GM19240 (cell line): ENCODE measurements around the gene PTPRN2.

Experiments
- DNase-seq: peaks from one replicate; pipeline ENCODE4 v3.0.0; 2011; ENCODE audit warnings: low spot score; ENCODE audit not compliant: insufficient read length

The PTPRN2 gene

GRCh38 chr7:157552295-157552993, 1035.2 kb downstream of the PTPRN2 start:
- DNase-seq: no peak

- no peak for DNase-seq
Observed at GRCh38 chr7:157551325-157552070, 1036.1 kb downstream of the PTPRN2 start.

DNA sequence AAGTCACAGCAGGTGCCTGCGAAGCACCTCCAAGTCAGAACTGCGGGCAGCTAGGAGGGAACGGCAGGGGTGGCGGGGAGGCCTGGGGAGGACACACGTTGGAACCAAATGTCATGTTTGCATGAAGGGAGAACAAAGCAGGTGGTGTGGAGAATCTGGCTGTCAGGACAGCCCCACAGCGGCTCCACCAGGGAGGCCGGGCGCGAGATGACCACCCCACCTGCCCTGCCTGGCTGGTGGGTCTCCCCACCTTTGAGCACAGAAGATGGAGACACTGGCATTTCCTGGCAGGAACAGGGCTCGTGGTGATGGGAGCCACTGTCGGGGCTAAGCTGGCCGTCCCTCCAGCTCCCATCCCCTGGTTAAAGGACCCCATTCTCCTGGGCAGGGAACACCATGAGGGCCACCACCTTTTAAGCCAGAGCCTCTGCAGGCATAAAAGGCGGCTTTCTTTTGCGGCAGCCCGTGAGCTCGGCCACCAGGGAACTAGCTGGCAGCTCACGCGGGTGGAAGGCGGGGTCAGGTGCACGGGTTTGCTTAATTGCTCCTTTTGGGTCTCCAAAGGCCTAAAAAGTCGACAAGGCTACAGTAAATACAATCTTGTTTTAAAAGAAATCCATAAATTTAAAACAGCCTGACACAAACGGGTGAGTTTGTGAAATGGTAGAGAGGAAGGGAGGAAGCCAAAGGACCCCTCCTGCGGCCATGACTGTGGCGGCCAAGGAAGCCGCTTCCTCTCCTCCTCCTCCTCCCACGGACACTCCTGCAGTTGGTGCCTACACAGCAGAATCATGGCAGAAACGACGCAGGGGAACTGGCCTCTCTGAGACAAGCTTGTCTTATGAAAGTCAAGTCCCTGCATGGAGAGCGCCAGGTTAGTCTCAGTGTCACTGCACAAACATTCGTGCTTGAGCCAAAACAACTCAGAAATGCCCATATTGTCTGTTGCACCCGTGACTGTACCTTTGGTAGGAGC, 1037.0 kb downstream of the PTPRN2 start:
- no peak for DNase-seq

GRCh38 chr7:157549612-157550299, 1037.9 kb downstream of the PTPRN2 start:
- no peak for DNase-seq

DNA sequence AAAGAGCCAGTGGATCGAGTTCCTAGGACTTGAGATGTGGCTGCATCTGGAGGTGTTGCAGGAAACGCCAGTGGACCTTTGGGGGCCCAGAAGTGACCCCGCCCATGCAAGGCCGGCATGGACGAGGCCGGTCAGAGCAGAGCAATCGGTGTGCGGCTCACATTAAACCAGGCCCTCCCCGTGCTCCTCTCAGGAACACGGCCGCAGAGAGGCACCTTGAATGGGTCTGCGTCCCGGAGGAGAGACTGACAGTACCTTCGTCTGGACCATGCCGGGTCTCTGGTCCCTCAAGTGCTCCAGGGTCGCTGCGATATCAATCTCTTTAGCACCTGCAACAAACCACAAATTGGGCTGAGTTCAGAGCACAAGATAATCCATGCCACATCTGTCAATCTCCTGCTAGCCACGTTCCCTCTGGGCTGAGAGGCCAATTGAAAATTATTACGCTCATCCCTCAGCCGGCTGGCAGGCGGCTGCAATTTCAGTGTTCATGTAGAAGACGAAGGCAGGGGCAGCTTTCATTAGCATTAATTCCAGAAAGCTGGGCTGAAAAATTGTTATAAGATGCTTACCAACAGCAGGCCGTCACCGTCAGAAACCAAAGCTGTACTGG, 1038.8 kb downstream of the PTPRN2 start:
- DNase-seq: no peak

DNA sequence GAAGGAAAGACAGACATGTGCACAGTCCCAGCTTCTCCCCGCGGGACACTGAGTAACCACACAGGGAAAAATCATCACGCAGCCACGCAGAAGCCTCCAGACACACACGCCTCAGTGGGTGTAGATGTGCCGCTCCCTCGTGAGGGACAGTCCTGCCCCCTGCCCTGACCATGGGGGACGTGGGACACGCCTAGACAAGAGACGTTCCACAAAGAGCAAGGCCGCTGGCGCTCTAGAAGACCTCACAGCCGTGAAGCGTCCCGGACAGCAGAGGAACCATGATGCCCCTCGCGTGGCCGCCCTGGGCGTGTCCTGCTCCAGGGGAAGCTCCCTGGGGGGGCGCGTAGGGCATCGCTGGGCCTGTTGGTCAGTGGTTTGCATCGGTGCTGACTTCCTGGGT, 1040.0 kb downstream of the PTPRN2 start:
- no peak for DNase-seq

GRCh38 chr7:157547102-157547501, 1040.5 kb downstream of the PTPRN2 start:
- DNase-seq: no peak

DNA sequence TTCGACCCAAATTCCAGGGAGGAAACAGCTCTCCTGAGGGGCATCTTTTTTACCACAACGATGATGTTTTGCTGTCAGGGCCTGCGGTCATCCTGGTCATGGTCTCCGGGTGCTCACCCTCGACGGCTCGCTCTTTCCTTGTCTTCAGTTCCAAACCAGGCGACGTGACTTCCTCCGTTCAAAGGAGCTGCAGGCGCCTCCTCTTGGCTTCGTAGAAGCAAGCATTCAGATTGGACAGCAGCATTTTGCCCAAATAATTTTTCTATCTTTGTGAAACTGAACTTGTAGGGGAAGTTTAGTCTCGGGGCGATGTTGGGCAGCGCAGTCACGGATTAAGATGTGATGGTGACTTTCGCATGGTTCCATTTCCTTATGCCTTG, 1042.0 kb downstream of the PTPRN2 start:
- DNase-seq: no peak

DNA sequence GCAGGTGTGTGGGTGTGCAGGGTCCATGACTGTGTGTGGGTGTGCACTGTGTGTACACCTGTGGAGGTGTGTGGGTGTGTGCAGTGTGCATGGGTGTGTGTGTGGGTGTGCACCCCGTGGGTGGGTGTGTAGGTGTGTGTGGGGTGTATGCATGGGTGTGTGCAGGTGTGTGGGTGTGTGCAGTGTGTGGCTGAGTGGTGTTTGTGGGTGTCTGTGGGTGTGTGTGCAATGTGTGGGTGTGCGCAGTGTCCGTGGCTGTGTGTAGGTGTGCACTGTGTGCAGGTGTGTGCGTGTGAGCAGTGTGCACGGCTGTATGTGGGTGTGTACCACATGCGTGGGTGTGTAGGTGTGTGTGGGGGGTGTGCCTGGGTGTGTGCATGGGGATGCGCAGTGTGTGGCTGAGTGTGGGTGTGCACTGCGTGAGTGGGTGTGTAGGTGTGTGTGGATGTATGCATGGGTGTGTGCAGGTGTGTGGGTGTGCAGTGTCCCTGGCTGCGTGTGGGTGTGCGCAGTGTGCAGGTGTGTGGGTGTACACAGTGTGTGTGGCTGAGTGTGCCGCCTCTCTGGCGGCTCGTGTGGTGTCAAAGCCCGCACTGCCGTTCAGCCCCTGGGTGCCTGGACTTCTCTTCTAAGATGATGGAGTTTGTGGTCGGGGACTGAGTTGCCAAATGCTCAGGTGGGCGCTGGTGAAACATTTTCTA, 1042.5 kb downstream of the PTPRN2 start:
- no peak for DNase-seq

- DNase-seq: no peak
Observed at GRCh38 chr7:157544226-157544625, 1043.4 kb downstream of the PTPRN2 start.

DNA sequence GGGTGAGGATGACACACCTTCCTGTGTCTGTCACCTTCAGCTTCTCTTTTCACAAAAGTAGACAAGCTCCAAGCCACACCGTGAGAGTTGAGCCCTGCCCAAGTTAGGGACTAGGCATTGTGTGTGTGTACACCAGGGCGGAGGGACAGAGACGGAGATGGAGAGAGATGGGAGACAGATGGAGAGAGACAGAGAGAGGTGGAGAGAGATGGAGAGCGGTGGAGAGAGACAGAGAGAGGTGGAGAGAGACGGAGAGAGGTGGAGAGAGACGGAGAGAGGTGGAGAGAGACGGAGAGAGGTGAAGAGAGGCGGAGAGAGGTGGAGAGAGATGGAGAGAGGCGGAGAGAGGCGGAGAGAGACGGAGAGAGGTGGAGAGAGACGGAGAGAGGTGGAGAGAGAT, 1043.8 kb downstream of the PTPRN2 start:
- DNase-seq: no peak

GRCh38 chr7:157543276-157543675, 1044.3 kb downstream of the PTPRN2 start:
- no peak for DNase-seq

DNA sequence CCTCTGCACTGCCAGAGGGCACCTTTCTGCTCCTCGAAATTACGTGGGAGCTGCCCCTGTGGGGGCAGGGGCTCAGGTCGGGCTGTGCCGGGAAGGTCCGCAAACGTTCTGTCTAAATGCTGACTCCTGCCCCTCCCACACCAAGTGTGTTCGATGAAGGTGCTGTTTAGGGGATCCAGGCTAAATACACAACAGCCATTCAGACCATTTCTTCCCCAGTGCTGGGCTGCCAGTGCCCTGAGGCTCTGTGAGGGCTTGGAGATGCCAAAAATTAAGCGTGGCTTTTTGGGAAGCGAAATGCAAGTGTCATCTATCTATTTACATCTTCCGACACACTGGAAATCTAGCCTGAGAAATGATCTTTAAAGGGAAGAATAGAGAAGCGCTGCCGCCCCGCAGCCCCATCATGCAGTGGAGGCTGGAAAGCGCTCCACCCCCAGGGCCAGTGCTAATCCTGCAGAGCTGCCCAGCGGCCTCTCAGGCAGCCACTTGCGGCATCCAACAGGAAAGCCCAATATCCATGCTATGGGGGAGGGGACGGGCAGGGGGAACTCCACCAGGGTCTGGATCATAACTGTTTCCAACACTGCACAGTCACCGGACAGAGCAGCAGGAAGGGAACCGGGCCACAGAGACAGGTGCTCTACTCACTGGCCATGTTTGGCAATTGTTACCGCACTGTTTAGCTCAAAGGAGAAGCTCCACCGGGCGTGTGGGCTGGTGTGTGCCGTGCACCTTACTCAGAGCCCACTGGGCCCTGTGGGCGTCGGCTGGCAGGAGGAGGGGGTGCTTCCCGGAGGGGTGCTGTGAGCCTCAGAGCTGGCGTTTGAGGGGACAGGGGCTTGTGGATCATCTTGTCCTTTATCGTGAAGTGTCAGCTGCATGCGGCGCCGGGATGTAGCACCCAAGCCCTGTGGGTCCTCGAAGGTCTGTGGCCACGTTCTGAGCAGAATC, 1045.3 kb downstream of the PTPRN2 start:
- DNase-seq: no peak

GRCh38 chr7:157541295-157542067, 1046.1 kb downstream of the PTPRN2 start:
- no peak for DNase-seq

- no peak for DNase-seq
Observed at GRCh38 chr7:157540606-157541294, 1046.9 kb downstream of the PTPRN2 start.

DNA sequence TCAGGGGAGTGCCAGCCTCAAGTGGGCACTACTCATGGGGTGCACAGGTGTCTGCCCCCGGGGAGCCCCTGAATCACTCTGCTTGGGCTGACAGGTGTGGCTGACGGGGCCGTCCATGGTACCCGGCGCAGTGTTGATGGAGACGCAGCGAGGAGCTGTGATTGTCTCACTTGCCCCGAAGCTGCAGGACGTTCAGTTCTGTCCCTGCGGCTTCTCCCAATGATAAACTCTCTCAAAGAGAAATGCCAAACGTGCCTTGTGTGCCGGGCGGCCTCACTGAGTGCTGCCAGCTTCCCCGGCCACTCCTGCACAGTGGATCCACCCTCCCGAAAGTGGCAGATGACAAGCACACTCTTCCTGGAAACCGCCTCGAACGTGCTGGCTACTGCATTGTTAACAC, 1047.6 kb downstream of the PTPRN2 start:
- no peak for DNase-seq

DNA sequence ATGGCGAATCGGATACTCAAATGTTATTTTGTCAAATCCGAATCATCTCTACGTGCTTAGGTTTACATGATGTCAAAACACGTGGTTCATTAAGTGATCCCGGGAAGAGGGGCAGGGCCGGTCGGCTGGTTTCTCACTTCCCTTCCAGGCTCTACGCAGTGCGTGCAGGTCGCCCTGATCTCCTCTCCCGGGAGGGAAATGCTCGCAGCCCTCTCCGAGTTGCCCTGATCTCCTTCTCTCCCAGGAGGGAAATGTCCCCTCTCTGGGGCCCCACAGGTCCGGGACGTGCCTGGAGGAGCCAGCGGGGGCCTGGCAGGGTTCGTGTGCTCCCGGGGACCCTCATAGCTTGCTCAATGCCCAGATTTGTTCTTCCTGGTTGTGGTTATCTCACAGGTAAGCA, 1048.1 kb downstream of the PTPRN2 start:
- no peak for DNase-seq

DNA sequence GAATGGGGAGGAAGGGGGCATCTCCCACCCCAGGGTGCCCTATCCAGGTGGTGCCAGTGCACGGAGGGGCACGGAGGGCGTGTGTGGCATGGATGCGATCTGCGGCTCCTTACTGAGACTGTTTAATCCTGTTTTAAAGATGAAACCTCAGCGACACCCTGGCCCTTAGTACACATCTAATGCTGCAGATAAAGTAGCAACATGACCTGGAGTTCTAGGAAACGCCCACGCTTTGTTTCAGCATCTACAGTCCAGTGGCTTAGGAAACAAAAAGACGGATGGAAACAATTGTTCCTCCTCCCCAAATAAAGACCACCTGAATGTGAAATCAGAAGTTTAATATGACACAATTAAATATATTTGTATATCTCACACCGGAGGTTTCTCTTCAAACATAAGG, 1048.9 kb downstream of the PTPRN2 start:
- no peak for DNase-seq
